H9 (cell line): Measurements from ENCODE around the gene SIKE1. TPM values are rescaled to one million over a fixed set of nuclear protein-coding genes. Genes with fewer than 3 reads are reported as not detected.

Experiments used
- DNase-seq: peaks from one replicate; pipeline ENCODE4 v3.0.0-alpha.2; 2017
- H2AFZ ChIP-seq: one replicate; pipeline ENCODE4 v1.6.1; 2013; ENCODE audit warnings: mild to moderate bottlenecking, low read length, control low read depth, moderate library complexity
- H2AK5ac ChIP-seq: 2 replicates; pipeline ENCODE4 v1.6.1; 2013; ENCODE audit warnings: low read length, control low read depth, mixed read lengths; ENCODE audit not compliant: insufficient read length
- H2BK120ac ChIP-seq: one replicate; pipeline ENCODE4 v1.6.1; 2013; ENCODE audit warnings: low read depth, mild to moderate bottlenecking, low read length, control low read depth, inconsistent platforms; ENCODE audit not compliant: poor library complexity, severe bottlenecking
- H2BK12ac ChIP-seq: 2 replicates; pipeline ENCODE4 v1.6.1; 2013; ENCODE audit warnings: low read length, control low read depth, mixed read lengths, low read depth; ENCODE audit not compliant: insufficient read length
- H2BK15ac ChIP-seq: 2 replicates; pipeline ENCODE4 v1.6.1; 2013; ENCODE audit warnings: low read depth, low read length, control low read depth
- H2BK20ac ChIP-seq: one replicate; pipeline ENCODE4 v1.6.1; 2013; ENCODE audit warnings: low read depth, mild to moderate bottlenecking, low read length, control low read depth, inconsistent platforms; ENCODE audit not compliant: poor library complexity, severe bottlenecking
- H2BK5ac ChIP-seq: 2 replicates; pipeline ENCODE4 v1.6.1; 2013; ENCODE audit warnings: low read length, control low read depth, mixed read lengths; ENCODE audit not compliant: insufficient read length
- H3K14ac ChIP-seq: 2 replicates; pipeline ENCODE4 v1.6.1; 2013; ENCODE audit warnings: low read length, control low read depth; ENCODE audit not compliant: insufficient read depth
- H3K18ac ChIP-seq: 2 replicates; pipeline ENCODE4 v1.6.1; 2013; ENCODE audit warnings: low read depth, mild to moderate bottlenecking, mixed read lengths, low read length, control low read depth; ENCODE audit not compliant: insufficient read length
- H3K23ac ChIP-seq: 2 replicates; pipeline ENCODE4 v1.6.1; 2013; ENCODE audit warnings: low read length, control low read depth, mixed read lengths, low read depth; ENCODE audit not compliant: insufficient read length
- H3K23me2 ChIP-seq: 2 replicates; pipeline ENCODE4 v1.6.1; 2013; ENCODE audit warnings: low read depth, mild to moderate bottlenecking, mixed read lengths, low read length, control low read depth; ENCODE audit not compliant: insufficient read length, poor library complexity, severe bottlenecking
- H3K27ac ChIP-seq: 2 replicates; pipeline ENCODE4 v1.5.1; 2013; ENCODE audit warnings: low read length, control low read depth, mixed read lengths, low read depth; ENCODE audit not compliant: insufficient read length
- H3K27me3 ChIP-seq: 2 replicates; pipeline ENCODE4 v1.6.1; 2013; ENCODE audit warnings: low read length, control low read depth, inconsistent platforms; ENCODE audit not compliant: insufficient read depth
- H3K4ac ChIP-seq: 2 replicates; pipeline ENCODE4 v1.6.1; 2013; ENCODE audit warnings: low read depth, mild to moderate bottlenecking, control low read depth, inconsistent platforms, low read length, moderate library complexity
- H3K4me1 ChIP-seq: 2 replicates; pipeline ENCODE4 v1.6.1; 2013; ENCODE audit warnings: low read length, control low read depth, inconsistent platforms; ENCODE audit not compliant: insufficient read depth
- H3K4me2 ChIP-seq: 2 replicates; pipeline ENCODE4 v1.6.1; 2013; ENCODE audit warnings: low read length, control low read depth, mixed read lengths; ENCODE audit not compliant: insufficient read length, insufficient read depth
- H3K56ac ChIP-seq: 2 replicates; pipeline ENCODE4 v1.6.1; 2013; ENCODE audit warnings: low read depth, mild to moderate bottlenecking, mixed read lengths, low read length, control low read depth; ENCODE audit not compliant: insufficient read length
- H3K79me1 ChIP-seq: 2 replicates; pipeline ENCODE4 v1.6.1; 2013; ENCODE audit warnings: low read depth, mild to moderate bottlenecking, moderate library complexity, low read length, control low read depth, inconsistent platforms; ENCODE audit not compliant: insufficient read depth, poor library complexity, severe bottlenecking
- H3K79me2 ChIP-seq: 2 replicates; pipeline ENCODE4 v1.6.1; 2013; ENCODE audit warnings: low read length, control low read depth, inconsistent platforms; ENCODE audit not compliant: insufficient read depth
- H3K9ac ChIP-seq: 2 replicates; pipeline ENCODE4 v1.6.1; 2013; ENCODE audit warnings: low read length, control low read depth, mixed read lengths; ENCODE audit not compliant: insufficient read length; ENCODE audit errors: extremely low read depth
- H3K9me3 ChIP-seq: one replicate; pipeline ENCODE4 v1.6.1; 2013; ENCODE audit warnings: low read depth, low read length, inconsistent platforms; ENCODE audit not compliant: control insufficient read depth
- H3T11ph ChIP-seq: one replicate; pipeline ENCODE4 v1.6.1; 2013; ENCODE audit warnings: mild to moderate bottlenecking, low read length, control low read depth, inconsistent platforms
- H4K20me1 ChIP-seq: one replicate; pipeline ENCODE4 v1.6.1; 2013; ENCODE audit not compliant: control insufficient read depth, insufficient read length, insufficient read depth
- H4K5ac ChIP-seq: 2 replicates; pipeline ENCODE4 v1.6.1; 2013; ENCODE audit warnings: low read depth, mild to moderate bottlenecking, mixed read lengths, low read length, control low read depth; ENCODE audit not compliant: insufficient read length
- H4K8ac ChIP-seq: replicated peaks from 2 replicates; pipeline ENCODE4 v1.6.1; 2013; ENCODE audit warnings: low read length, control low read depth, mixed read lengths, low read depth; ENCODE audit not compliant: insufficient read length
- H4K91ac ChIP-seq: 2 replicates; pipeline ENCODE4 v1.6.1; 2013; ENCODE audit warnings: low read depth, mild to moderate bottlenecking, moderate library complexity, mixed read lengths, low read length, control low read depth; ENCODE audit not compliant: insufficient read length
- H3K27ac Mint-ChIP-seq, 3 experiments: 2 replicates in 2 of 3; 3 replicates in 1 of 3; pipeline ENCODE4 v1.8.0; 2020 to 2021; ENCODE audit warnings: mixed read lengths in 3 of 3, mild to moderate bottlenecking in 1 of 3, moderate library complexity in 1 of 3
- H3K27me3 Mint-ChIP-seq: 2 replicates; pipeline ENCODE4 v1.8.0; 2021; ENCODE audit warnings: low read depth, mild to moderate bottlenecking, moderate library complexity, mixed read lengths
- H3K36me3 Mint-ChIP-seq, 3 experiments: 2 replicates in 2 of 3; 3 replicates in 1 of 3; pipeline ENCODE4 v1.8.0; 2020 to 2021; ENCODE audit warnings: low read depth in 3 of 3, mixed read lengths in 3 of 3; ENCODE audit not compliant: insufficient read depth in 1 of 3
- H3K4me1 Mint-ChIP-seq, 2 experiments: 2 replicates each; pipeline ENCODE4 v1.8.0; 2020; ENCODE audit warnings: mixed read lengths in 2 of 2
- H3K4me3 Mint-ChIP-seq, 2 experiments: 2 replicates in 1 of 2; 3 replicates in 1 of 2; pipeline ENCODE4 v1.8.0; 2020 to 2021; ENCODE audit warnings: mild to moderate bottlenecking in 2 of 2, mixed read lengths in 2 of 2, moderate library complexity in 1 of 2
- H3K9me3 Mint-ChIP-seq, 2 experiments: 2 replicates in 1 of 2; 3 replicates in 1 of 2; pipeline ENCODE4 v1.8.0; 2020; ENCODE audit warnings: mild to moderate bottlenecking in 2 of 2, mixed read lengths in 2 of 2, moderate library complexity in 1 of 2
- CTCF ChIP-seq: fragments of 200-600 bp; sonication (generic); conservative IDR thresholded peaks from 3 replicates; pipeline ENCODE4 v1.8.0; 2021; ENCODE audit warnings: antibody characterized with exemption, mild to moderate bottlenecking
- WGBS: extraction: QIAGEN DNeasy Blood & Tissue Kit; methylation state at CpG from one replicate; pipeline ENCODE4 v1.1.7; 2013; ENCODE audit warnings: missing lambda C conversion rate, low lambda C conversion rate, mixed read lengths; ENCODE audit not compliant: insufficient read length; ENCODE audit errors: extremely low coverage; 5-methylcytosine and 5-hydroxymethylcytosine counted together
- total RNA-seq: library from RNA; stranded (reverse); gene quantifications from 2 replicates; pipeline ENCODE4 v1.2.1, GENCODE V29; 2021

The SIKE1 gene
- total RNA-seq, 1 experiment from 2014 or later, result 75.3 TPM

- no peak overlapping the region for H2BK5ac ChIP-seq
- no peak overlapping the region for H4K5ac ChIP-seq
- no peak overlapping the region for H3K23ac ChIP-seq
- H3K79me1 ChIP-seq, result no peaks in the 10 kb centered on the region
- H3K4me1 ChIP-seq, result no peaks in the 10 kb centered on the region
- H2BK15ac ChIP-seq, result no peak overlapping the region
- H3K56ac ChIP-seq, result no peak overlapping the region
- no peak for TF ChIP-seq CTCF
- H3K27ac ChIP-seq, result no peak overlapping the region
- no peak overlapping the region for H3K27ac Mint-ChIP-seq
- H3K9me3 ChIP-seq, result no peaks in the 10 kb centered on the region
- no peaks in the 10 kb centered on the region for H3K79me2 ChIP-seq
- no peaks in the 10 kb centered on the region for H3K4me1 Mint-ChIP-seq
- no CpG with 5 or more reads among the region's 1 CpG for WGBS
- H3K27me3 Mint-ChIP-seq, result no peaks in the 10 kb centered on the region
- no peak overlapping the region for H4K91ac ChIP-seq
- DNase-seq, result no peak
- H3K9me3 Mint-ChIP-seq, result no peaks in the 10 kb centered on the region
- no peaks in the 10 kb centered on the region for H3K27me3 ChIP-seq
- no peak overlapping the region for H3K14ac ChIP-seq
- no peak overlapping the region for H3K18ac ChIP-seq
- no peak overlapping the region for H2AFZ ChIP-seq
- no peak overlapping the region for H3K4me3 Mint-ChIP-seq
- no peak overlapping the region for H4K8ac ChIP-seq
- no peak overlapping the region for H2BK120ac ChIP-seq
- no peaks in the 10 kb centered on the region for H4K20me1 ChIP-seq
- no peak overlapping the region for H3K4me2 ChIP-seq
- no peak overlapping the region for H3T11ph ChIP-seq
- no peak overlapping the region for H3K4ac ChIP-seq
- no peak overlapping the region for H2BK12ac ChIP-seq
- no peak overlapping the region for H2AK5ac ChIP-seq
- peaks cover 56 to 93% (median 92%) of the 10 kb centered on the region in 3 experiments for H3K36me3 Mint-ChIP-seq
- no peak overlapping the region for H3K9ac ChIP-seq
- H3K23me2 ChIP-seq, result no peaks in the 10 kb centered on the region
- H2BK20ac ChIP-seq, result no peak overlapping the region
These were observed 55.3 kb downstream of the SIKE1 start for GRCh38 chr1:114725230-114725629.
